Right atrium auricular region (tissue), 2 donors: ENCODE data around the gene PSME3. TPM values are rescaled to one million over a fixed set of nuclear protein-coding genes. Genes with fewer than 3 reads are reported as not detected.
"Not testable (repeated sequence)": the region's sequence is repeated elsewhere in the genome, so short reads cannot be mapped to it uniquely, and the experiment has no call there.

Experiments used
- DNase-seq: peaks from one replicate; pipeline ENCODE4 v3.0.0-alpha.2; 2019; ENCODE audit warnings: low spot score
- H3K27ac ChIP-seq, 2 donors: fragments of 200-600 bp; sonication (generic); 1 replicate in 1 of 2; 2 replicates in 1 of 2; pipeline ENCODE4 v1.5.1; 2016 to 2019
- H3K27me3 ChIP-seq, 2 donors: fragments of 200-600 bp; sonication (generic); one replicate each; pipeline versions ENCODE4 v1.5.1 to v1.6.0; 2017 to 2019
- H3K36me3 ChIP-seq: fragments of 200-600 bp; sonication (generic); one replicate; pipeline ENCODE4 v1.5.1; 2016
- H3K4me1 ChIP-seq, 2 donors: fragments of 200-600 bp; sonication (generic); one replicate each; pipeline versions ENCODE4 v1.5.1 to v1.6.0; 2017 to 2019
- H3K4me3 ChIP-seq, 2 donors: fragments of 200-600 bp; sonication (generic); 1 replicate in 1 of 2; 2 replicates in 1 of 2; pipeline ENCODE4 v1.5.1; 2017 to 2019; ENCODE audit warnings: mild to moderate bottlenecking in 1 of 2, moderate library complexity in 1 of 2
- H3K9me3 ChIP-seq, 2 donors: fragments of 200-600 bp; sonication (generic); one replicate each; pipeline ENCODE4 v1.5.1; 2019
- total RNA-seq, 2 donors: library from RNA; depleted of rRNA; stranded (reverse); fragments of >200 nt; gene quantifications; one replicate each; pipeline ENCODE4 v1.1.0, GENCODE V29; 2016
- TF ChIP-seq, protein P1 (sequence below), 2 donors: fragments of 200-600 bp; sonication (generic); IDR thresholded peaks; one replicate each; pipeline ENCODE4 v1.5.1; 2019; ENCODE audit warnings: antibody characterized with exemption in 2 of 2

PSME3 gene
- total RNA-seq, 2 donors from 2014 or later: 63.8 to 66.1 TPM

DNA sequence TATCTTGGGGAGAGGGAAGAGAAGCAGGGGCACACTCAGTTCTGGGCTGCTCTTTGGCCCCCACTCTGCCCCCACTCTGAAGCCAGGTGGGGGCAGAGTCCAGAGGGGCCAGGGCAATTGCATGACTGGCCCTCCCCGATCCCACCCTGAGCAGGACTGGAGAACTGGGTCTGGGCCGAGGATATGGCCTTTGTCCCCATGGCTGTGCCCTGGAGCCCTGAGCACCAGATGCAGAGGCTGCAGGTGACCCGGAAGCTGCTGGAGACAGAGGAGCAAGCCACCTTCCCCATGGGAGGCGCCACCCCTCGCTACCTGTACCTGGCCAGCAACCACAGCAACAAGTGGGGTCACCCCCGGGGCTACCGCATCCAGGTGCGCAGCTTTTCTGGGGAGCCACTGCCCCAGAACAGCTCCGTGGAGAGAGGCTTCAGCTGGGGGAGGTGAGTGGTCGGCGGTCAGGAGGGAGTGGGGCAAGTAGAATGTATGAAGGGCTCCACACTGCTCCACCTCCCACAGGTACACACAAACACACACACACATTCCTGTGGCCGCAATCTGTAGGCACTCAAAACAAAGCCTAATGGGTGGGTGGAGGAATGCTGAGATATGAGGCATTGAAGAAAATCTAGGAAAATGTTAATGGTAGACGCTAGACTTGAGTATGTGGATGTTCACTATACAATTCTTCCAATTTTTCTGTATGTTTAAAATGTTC lies 39.2 kb downstream of the PSME3 start:
- peaks cover 0 to 3% of the 10 kb centered on the region in 2 donors for H3K9me3 ChIP-seq
- no peaks in the 10 kb centered on the region for H3K36me3 ChIP-seq
- no peak for DNase-seq
- H3K27ac ChIP-seq: no peak overlapping the region
- H3K27me3 ChIP-seq: no peaks in the 10 kb centered on the region
- no peaks in the 10 kb centered on the region for H3K4me1 ChIP-seq
- TF ChIP-seq, protein P1, sequence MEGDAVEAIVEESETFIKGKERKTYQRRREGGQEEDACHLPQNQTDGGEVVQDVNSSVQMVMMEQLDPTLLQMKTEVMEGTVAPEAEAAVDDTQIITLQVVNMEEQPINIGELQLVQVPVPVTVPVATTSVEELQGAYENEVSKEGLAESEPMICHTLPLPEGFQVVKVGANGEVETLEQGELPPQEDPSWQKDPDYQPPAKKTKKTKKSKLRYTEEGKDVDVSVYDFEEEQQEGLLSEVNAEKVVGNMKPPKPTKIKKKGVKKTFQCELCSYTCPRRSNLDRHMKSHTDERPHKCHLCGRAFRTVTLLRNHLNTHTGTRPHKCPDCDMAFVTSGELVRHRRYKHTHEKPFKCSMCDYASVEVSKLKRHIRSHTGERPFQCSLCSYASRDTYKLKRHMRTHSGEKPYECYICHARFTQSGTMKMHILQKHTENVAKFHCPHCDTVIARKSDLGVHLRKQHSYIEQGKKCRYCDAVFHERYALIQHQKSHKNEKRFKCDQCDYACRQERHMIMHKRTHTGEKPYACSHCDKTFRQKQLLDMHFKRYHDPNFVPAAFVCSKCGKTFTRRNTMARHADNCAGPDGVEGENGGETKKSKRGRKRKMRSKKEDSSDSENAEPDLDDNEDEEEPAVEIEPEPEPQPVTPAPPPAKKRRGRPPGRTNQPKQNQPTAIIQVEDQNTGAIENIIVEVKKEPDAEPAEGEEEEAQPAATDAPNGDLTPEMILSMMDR (IDR thresholded peaks at IDR 0.05): no peak
- no peak overlapping the region for H3K4me3 ChIP-seq

- Histone ChIP-seq H3K27me3 (no peaks in the 10 kb centered on the region), H3K27ac (no peak overlapping the region), H3K4me3 (no peak overlapping the region), H3K36me3 (no peaks in the 10 kb centered on the region), H3K9me3 (peaks cover 0 to 3% of the 10 kb centered on the region in 2 donors), H3K4me1 (no peaks in the 10 kb centered on the region)
- TF ChIP-seq, protein P1 (IDR thresholded peaks at IDR 0.05): no peak
- no peak for DNase-seq
Observed at GRCh38 chr17:42873315-42873714, 40.1 kb downstream of the PSME3 start.

DNA sequence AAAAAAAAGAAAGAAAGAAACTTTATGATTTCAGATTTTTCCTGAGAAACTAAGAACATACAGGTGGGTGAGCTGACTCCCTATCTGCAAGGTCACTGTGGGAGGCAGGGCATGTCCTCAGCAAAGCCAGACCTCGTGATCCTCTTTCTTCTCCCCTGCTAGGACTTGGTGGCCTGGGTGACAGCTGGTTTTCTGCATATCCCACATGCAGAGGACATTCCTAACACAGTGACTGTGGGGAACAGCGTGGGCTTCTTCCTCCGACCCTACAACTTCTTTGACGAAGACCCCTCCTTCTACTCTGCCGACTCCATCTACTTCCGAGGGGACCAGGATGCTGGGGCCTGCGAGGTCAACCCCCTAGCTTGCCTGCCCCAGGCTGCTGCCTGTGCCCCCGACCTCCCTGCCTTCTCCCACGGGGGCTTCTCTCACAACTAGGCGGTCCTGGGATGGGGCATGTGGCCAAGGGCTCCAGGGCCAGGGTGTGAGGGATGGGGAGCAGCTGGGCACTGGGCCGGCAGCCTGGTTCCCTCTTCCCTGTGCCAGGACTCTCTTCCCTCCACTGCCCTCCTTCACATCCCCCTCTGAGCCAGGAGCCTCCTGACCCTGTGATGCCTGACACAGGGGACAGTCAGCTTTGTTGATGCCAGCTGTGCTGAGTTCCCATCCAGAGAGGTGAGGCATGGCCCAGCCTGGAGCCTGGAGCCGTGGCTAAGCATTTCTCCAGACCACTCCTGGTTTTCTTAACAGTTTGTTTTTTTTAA lies 40.9 kb downstream of the PSME3 start:
- H3K4me1 ChIP-seq, H3K27me3 ChIP-seq, H3K27ac ChIP-seq, H3K9me3 ChIP-seq, H3K36me3 ChIP-seq, DNase-seq, H3K4me3 ChIP-seq: not testable (repeated sequence)

DNA sequence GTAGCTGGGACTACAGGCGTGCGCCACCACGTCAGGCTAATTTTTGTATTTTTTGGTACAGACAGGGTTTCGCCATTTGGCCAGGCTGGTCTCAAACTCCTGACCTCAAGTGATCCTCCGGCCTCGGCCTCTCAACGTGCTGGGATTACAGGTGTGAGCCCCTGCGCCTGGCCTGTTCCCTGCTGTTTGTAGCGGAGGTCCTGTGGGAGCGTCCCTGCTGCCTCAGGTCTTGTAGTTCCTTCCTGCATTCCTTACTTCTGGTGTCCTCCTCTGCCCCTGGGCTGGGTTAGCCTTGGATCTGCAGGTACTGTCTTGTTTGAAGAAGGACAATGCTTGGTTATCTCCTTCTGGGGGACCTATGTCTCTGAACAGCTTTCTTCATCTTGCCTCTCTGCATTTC lies 43.8 kb downstream of the PSME3 start:
- Histone ChIP-seq H3K4me1 (no peaks in the 10 kb centered on the region), H3K27me3 (no peaks in the 10 kb centered on the region), H3K36me3 (no peaks in the 10 kb centered on the region), H3K9me3 (no peaks in the 10 kb centered on the region), H3K4me3 (no peak overlapping the region), H3K27ac (no peak overlapping the region)
- TF ChIP-seq, protein P1 (IDR thresholded peaks at IDR 0.05): no peak
- no peak for DNase-seq

- Histone ChIP-seq H3K27ac (no peak overlapping the region), H3K36me3 (no peaks in the 10 kb centered on the region), H3K27me3 (no peaks in the 10 kb centered on the region), H3K4me3 (no peak overlapping the region), H3K4me1 (no peaks in the 10 kb centered on the region), H3K9me3 (no peaks in the 10 kb centered on the region)
- TF ChIP-seq, protein P1 (IDR thresholded peaks at IDR 0.05): no peak
- DNase-seq: no peak
Observed at GRCh38 chr17:42878123-42878880, 45.1 kb downstream of the PSME3 start.
